GM20431 (cell line): ENCODE data around the gene CPB1.

Experiments
- in situ Hi-C: fragments of 300-500 bp; cut with MseI, MboI; formaldehyde crosslinking; loops from one replicate; pipeline ENCODE4 v1.15.0; 2020; ENCODE audit warnings: low sequenced_read_pairs; ENCODE audit not compliant: unreplicated experiment

The CPB1 gene

GRCh38 chr3:148828136-148828690, 602 bp downstream of the CPB1 start:
- in situ Hi-C loops: no loop called here

GRCh38 chr3:148829926-148830325, 2.3 kb downstream of the CPB1 start:
- in situ Hi-C loops: no loop called here

- in situ Hi-C loops: no loop called here
These were observed 5.6 kb downstream of the CPB1 start for GRCh38 chr3:148833223-148833622.

GRCh38 chr3:148839805-148840204, 12.2 kb downstream of the CPB1 start:
- in situ Hi-C loops: no loop called here

GRCh38 chr3:148840451-148840850, 12.8 kb downstream of the CPB1 start:
- in situ Hi-C loops: no loop called here

- in situ Hi-C loops: no loop called here
These were observed 18.3 kb downstream of the CPB1 start for GRCh38 chr3:148845756-148846395.

- in situ Hi-C loops: no loop called here
These were observed 19.7 kb downstream of the CPB1 start for GRCh38 chr3:148847351-148847750.

DNA sequence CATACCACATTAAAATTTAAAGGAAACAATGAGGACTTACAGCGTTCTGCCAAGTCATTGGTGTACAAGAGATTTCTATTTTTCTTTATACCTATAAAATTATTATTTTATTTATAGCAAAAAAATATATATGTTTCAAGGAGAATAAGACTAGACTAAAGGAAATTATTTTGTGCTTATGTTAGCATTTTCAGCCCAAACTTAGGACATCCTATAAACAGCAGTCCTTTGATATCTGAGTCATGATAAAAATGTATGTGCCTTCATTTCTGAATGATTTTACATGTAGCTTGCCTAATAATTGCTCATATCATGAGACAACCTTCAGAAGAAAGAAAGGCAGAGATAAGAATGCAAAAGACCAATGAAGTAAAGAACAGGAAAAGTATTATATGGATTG, 20.8 kb downstream of the CPB1 start:
- in situ Hi-C loops: no loop called here

DNA sequence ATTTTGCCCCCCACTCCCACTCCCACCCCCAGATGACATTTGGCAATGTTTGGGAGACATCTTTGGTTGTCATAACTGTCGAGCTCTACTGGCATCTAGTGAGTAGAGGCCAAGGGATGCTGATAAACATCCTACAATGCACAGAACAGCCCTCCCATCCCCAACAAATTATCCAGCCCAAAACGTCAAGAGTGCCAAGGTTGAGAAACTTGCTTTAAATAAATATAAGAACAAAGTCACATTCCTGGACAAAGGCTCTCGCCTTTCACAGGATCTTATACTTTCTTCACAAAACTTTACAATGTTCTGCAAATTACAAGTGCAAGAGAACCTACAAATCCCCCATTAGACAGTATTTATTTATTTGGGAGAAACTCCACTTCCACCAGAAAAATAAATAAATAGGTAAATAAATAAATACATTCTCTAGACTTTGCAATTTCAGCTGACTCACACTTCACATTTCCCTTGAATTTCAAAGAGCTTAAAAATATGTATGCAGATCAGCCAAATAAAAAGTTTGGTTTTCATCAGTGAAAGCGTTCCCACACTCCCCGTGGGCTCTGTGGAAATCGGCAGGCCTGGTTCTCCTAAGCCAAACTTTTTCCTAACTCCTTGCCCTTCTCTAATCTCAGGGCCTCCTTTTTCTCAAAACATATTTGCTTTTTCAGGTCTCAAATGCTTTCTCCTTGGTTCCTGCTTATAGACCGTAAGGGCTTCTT, 24.8 kb downstream of the CPB1 start:
- in situ Hi-C loops: loop anchor here (10.0 kb wide), 1 partner anchor 92 kb away; no protein-coding TSS in a partner anchor

DNA sequence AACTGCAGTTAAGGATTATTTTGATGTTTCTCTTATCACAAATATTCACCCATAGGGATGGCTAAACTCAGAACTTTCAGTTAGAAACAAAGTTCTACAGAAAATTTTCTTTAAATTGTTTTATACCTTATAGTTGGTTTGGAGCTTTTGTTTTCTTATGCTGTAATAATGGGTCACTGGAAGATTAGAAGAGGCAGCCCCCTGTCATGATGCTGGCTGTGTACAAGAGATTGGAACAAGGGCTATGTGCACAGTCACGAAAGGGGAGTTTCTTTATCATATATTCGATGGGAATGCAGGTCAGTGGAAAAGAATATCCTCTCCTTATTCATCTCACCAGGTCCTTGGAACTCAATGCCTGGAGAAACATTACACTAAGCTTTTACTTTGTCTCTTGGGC, 25.5 kb downstream of the CPB1 start:
- in situ Hi-C loops: loop anchor here (10.0 kb wide), 1 partner anchor 92 kb away; no protein-coding TSS in a partner anchor

- in situ Hi-C loops: loop anchor here (10.0 kb wide), 1 partner anchor 91 kb away; no protein-coding TSS in a partner anchor
These were observed 26.4 kb downstream of the CPB1 start for GRCh38 chr3:148854061-148854460.

GRCh38 chr3:148856384-148856783, 28.8 kb downstream of the CPB1 start:
- in situ Hi-C loops: loop anchor here (10.0 kb wide), 1 partner anchor 88 kb away; no protein-coding TSS in a partner anchor

DNA sequence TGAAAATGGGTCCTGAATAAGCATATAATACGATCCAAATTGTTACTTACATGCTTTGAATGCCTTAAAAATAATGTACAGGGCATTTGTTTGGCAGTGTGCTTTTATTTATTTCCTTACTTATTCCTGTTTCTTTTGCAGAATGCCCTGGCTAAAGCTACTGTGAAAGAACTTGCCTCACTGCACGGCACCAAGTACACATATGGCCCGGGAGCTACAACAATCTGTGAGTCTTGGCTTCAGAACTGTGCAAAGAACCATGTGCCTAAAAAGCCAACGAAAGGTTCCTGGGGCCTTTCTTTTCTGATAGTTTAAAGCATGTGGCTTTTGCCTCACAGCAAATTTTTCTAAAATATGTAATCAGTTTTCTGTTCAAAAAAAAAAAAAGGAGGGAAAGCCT, 29.7 kb downstream of the CPB1 start:
- in situ Hi-C loops: loop anchor here (10.0 kb wide), 1 partner anchor 87 kb away; no protein-coding TSS in a partner anchor

DNA sequence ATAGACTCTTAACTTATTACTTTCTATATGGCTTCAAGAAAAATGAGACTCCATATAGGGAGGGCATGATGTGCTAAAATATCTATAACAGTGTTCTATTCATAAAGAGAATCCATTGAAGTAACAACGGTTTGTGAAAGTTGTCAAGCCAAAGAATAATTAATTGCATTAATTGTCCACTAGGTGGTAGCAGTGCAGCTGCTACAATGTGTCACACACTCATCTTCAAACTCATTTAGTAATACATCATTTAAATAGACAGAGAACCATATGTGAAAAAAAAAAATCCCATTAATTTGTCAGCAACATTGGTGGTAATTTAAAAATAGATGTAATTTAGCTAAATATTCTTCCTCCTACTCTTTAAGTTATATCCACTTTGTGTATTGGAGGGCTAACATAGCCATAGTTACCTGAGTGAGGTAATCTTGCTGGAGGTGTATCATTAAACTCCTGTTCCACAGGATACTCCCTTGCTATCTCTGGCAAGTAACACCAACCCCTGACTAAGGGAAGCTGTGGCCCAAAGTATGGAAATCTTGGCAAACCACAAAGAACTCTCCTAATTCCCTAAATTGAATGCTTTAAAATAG, 33.8 kb downstream of the CPB1 start:
- in situ Hi-C loops: no loop called here

DNA sequence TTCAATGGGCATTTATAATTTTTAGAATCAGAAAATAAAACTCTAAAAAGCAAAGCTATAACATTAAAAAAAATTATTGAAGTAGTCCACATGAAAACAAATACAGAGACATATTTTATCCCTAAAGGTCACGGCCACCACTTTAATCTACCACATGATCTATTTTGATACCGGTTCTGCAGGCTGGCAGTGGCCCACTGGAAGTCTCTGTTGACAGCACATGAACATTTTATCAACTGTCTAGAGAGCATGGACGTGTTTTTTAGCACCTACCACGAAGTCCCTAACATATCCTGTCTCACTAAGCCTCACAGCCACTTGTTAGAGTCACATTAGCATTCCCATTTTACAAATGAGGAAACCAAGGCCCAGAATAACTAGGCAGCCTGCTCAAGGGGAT, 35.7 kb downstream of the CPB1 start:
- in situ Hi-C loops: no loop called here

DNA sequence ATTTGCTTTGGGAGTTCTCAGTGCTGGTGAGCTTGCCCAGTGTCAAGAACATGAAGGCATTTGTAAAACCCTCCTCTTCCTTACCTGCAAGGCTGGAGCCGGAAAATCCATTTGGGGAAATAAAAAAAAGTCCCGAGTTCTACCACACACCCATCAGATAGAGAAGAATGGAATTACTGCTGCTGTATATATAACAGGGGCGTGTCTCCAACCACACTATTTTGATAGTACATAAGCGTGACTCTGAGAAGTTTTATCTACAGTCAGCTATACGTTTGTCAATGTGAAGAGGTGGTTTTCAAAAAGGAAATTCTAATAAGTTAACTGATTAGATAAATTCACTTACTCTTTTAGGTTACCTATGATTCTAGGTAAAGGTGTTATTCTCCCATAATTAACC, 36.2 kb downstream of the CPB1 start:
- in situ Hi-C loops: no loop called here

DNA sequence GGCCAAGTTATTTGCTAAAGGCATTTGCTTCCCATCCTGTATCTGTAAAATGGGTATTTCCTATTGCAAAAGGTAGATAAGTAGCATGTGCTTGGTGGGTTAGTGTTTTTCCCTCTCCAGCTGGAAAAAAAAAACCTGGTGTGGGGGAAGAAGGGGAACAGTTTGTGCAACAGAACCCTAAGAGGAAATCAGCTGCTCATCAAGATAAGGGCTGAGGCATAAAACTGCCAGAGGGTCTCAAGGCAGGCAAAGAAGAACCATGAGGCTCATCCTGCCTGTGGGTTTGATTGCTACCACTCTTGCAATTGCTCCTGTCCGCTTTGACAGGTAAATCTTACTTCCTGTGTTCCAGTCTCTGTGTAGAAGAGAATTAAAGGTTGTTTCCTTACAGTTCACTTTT, 37.4 kb downstream of the CPB1 start, which contains the start of gene CPA3:
TSS of gene CPA3 (plus strand) at position 248 of the 400 bp plus-strand sequence. CDS start at position 260, 12 bp downstream.
- in situ Hi-C loops: no loop called here

DNA sequence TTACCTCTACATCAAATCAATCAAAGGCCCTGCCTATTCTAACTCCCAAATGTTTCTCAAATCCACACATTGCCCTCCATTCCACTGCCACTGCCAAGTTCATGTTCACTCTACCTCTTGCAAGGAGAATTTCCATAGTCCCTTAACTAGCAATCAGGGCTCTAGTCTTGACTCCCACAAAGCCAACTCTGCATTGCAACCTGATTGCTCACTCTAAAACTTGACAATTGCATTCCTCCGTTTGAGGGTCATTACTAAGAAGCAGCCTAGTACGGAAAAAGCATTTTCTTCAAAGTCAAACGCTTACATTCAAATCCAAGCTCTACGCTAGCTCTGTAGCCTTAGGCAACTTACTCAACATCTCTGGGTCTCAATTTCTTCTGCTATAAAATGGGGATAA, 38.6 kb downstream of the CPB1 start:
- in situ Hi-C loops: no loop called here

GRCh38 chr3:148873270-148873927, 45.8 kb downstream of the CPB1 start:
- in situ Hi-C loops: no loop called here

GRCh38 chr3:148873977-148874376, 46.4 kb downstream of the CPB1 start:
- in situ Hi-C loops: no loop called here
